SK-N-SH treated with all-trans-retinoic acid at 6 μM for 48 hours (cell line): ENCODE data around the gene ABCC10.

Experiments
- ATAC-seq: fragments of 200-7000 bp; cut with Tn5 transposase; 3 replicates; pipeline ENCODE4 v1.9.1; 2020; ENCODE audit warnings: mild to moderate bottlenecking, moderate library complexity
- ARNTL ChIP-seq: fragments of 450-650 bp; formaldehyde crosslinking; IDR thresholded peaks from 2 replicates; pipeline ENCODE4 v1.5.0; 2020; ENCODE audit warnings: low read depth, mild to moderate bottlenecking, moderate library complexity, borderline replicate concordance
- BACH2 ChIP-seq: fragments of 250-450 bp; sonication (Bioruptor Pico); IDR thresholded peaks from 2 replicates; pipeline ENCODE4 v1.9.0; 2021; ENCODE audit warnings: mild to moderate bottlenecking, borderline replicate concordance
- CSDC2 ChIP-seq: fragments of 250-450 bp; sonication (Bioruptor Pico); IDR thresholded peaks from 2 replicates; pipeline ENCODE4 v1.5.0; 2020; ENCODE audit warnings: mild to moderate bottlenecking, moderate library complexity
- CSRNP3 ChIP-seq: fragments of 250-450 bp; sonication (Bioruptor Pico); IDR thresholded peaks from 2 replicates; pipeline ENCODE4 v1.5.1; 2021; ENCODE audit warnings: mild to moderate bottlenecking, moderate library complexity
- ESRRG ChIP-seq: fragments of 250-450 bp; sonication (Bioruptor Pico); IDR thresholded peaks from 2 replicates; pipeline ENCODE4 v1.6.1; 2021; ENCODE audit warnings: mild to moderate bottlenecking
- GLIS3 ChIP-seq: fragments of 250-450 bp; sonication (Bioruptor Pico); IDR thresholded peaks from 2 replicates; pipeline ENCODE4 v1.5.0; 2020; ENCODE audit warnings: mild to moderate bottlenecking, moderate library complexity
- ISL1 ChIP-seq: fragments of 250-450 bp; sonication (Bioruptor Pico); IDR thresholded peaks from 2 replicates; pipeline ENCODE4 v2.1.2; 2022; ENCODE audit warnings: mild to moderate bottlenecking, moderate library complexity
- OSR1 ChIP-seq: fragments of 250-450 bp; sonication (Bioruptor Pico); IDR thresholded peaks from 2 replicates; pipeline ENCODE4 v1.8.0; 2022; ENCODE audit warnings: moderate library complexity, mild to moderate bottlenecking, inconsistent platforms
- PATZ1 ChIP-seq: fragments of 250-450 bp; sonication (Bioruptor Pico); IDR thresholded peaks from 2 replicates; pipeline ENCODE4 v1.8.0; 2020; ENCODE audit warnings: mild to moderate bottlenecking, moderate library complexity, borderline replicate concordance
- PPARA ChIP-seq: fragments of 250-450 bp; sonication (Bioruptor Pico); IDR thresholded peaks from 2 replicates; pipeline ENCODE4 v1.5.0; 2020; ENCODE audit warnings: mild to moderate bottlenecking, borderline replicate concordance
- RARB ChIP-seq: fragments of 250-450 bp; sonication (Bioruptor Pico); IDR thresholded peaks from 2 replicates; pipeline ENCODE4 v1.8.0; 2021; ENCODE audit warnings: mild to moderate bottlenecking, moderate library complexity
- SNAI2 ChIP-seq: fragments of 250-450 bp; sonication (Bioruptor Pico); IDR thresholded peaks from 2 replicates; pipeline ENCODE4 v1.5.0; 2020; ENCODE audit warnings: mild to moderate bottlenecking, moderate library complexity
- TCF4 ChIP-seq: fragments of 250-450 bp; sonication (Bioruptor Pico); IDR thresholded peaks from 2 replicates; pipeline ENCODE4 v1.8.0; 2021; ENCODE audit warnings: mild to moderate bottlenecking, moderate library complexity, borderline replicate concordance
- ZFP3 ChIP-seq: fragments of 250-450 bp; sonication (Bioruptor Pico); IDR thresholded peaks from 2 replicates; pipeline ENCODE4 v1.5.0; 2020; ENCODE audit warnings: mild to moderate bottlenecking, moderate library complexity
- ZFP30 ChIP-seq: fragments of 450-650 bp; formaldehyde crosslinking; IDR thresholded peaks from 2 replicates; pipeline ENCODE4 v1.5.0; 2022; ENCODE audit warnings: mild to moderate bottlenecking, moderate library complexity
- ZNF565 ChIP-seq: fragments of 450-650 bp; formaldehyde crosslinking; conservative IDR thresholded peaks from 2 replicates; pipeline ENCODE4 v1.5.0; 2020; ENCODE audit warnings: low read depth, mild to moderate bottlenecking, moderate library complexity
- ZNF70 ChIP-seq: fragments of 450-650 bp; formaldehyde crosslinking; IDR thresholded peaks from 2 replicates; pipeline ENCODE4 v1.5.0; 2020; ENCODE audit warnings: mild to moderate bottlenecking, moderate library complexity
- ZNF8 ChIP-seq: fragments of 450-650 bp; formaldehyde crosslinking; IDR thresholded peaks from 2 replicates; pipeline ENCODE4 v1.5.0; 2020; ENCODE audit warnings: mild to moderate bottlenecking, moderate library complexity
- TF ChIP-seq, protein P1 (sequence below): fragments of 250-450 bp; sonication (Bioruptor Pico); IDR thresholded peaks from 2 replicates; pipeline ENCODE4 v1.5.0; 2020; ENCODE audit warnings: mild to moderate bottlenecking, moderate library complexity
- TF ChIP-seq, protein P2 (sequence below): fragments of 250-450 bp; sonication (Bioruptor Pico); IDR thresholded peaks from 2 replicates; pipeline ENCODE4 v1.8.0; 2021; ENCODE audit warnings: low read depth, mild to moderate bottlenecking, moderate library complexity, borderline replicate concordance
- TF ChIP-seq, protein P3 (sequence below): fragments of 250-450 bp; sonication (Bioruptor Pico); IDR thresholded peaks from 2 replicates; pipeline ENCODE4 v1.5.1; 2020; ENCODE audit warnings: low read depth, mild to moderate bottlenecking, moderate library complexity

ABCC10 gene

DNA sequence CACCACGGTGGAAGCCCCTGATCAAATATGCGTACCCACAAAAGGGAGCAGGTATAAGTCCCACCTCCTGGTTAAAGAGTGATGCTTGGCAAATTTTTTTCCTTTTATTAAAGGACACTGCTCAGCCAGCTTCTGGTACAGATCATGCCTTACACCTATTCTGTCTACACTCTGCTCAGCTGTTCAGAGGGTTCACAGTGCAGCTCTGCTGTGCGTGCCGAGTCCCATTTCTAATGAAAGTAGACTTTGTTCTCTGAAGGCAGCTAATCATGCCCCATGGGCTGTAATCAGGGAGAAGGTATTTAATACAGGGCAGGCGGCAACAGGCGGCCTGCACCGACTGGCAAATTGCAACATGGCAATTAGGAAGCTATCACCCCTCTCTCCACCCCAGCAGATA, 66.5 kb downstream of the ABCC10 start (continued):
- TF ChIP-seq, protein P1, sequence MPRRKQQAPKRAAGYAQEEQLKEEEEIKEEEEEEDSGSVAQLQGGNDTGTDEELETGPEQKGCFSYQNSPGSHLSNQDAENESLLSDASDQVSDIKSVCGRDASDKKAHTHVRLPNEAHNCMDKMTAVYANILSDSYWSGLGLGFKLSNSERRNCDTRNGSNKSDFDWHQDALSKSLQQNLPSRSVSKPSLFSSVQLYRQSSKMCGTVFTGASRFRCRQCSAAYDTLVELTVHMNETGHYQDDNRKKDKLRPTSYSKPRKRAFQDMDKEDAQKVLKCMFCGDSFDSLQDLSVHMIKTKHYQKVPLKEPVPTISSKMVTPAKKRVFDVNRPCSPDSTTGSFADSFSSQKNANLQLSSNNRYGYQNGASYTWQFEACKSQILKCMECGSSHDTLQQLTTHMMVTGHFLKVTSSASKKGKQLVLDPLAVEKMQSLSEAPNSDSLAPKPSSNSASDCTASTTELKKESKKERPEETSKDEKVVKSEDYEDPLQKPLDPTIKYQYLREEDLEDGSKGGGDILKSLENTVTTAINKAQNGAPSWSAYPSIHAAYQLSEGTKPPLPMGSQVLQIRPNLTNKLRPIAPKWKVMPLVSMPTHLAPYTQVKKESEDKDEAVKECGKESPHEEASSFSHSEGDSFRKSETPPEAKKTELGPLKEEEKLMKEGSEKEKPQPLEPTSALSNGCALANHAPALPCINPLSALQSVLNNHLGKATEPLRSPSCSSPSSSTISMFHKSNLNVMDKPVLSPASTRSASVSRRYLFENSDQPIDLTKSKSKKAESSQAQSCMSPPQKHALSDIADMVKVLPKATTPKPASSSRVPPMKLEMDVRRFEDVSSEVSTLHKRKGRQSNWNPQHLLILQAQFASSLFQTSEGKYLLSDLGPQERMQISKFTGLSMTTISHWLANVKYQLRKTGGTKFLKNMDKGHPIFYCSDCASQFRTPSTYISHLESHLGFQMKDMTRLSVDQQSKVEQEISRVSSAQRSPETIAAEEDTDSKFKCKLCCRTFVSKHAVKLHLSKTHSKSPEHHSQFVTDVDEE (CRISPR knock-in tag): no peak

GRCh38 chr6:43494321-43494720, 67.0 kb downstream of the ABCC10 start:
- no peak for ATAC-seq
- TF ChIP-seq GLIS3 (CRISPR knock-in tag) (no peak), ZNF565 (no peak), ZNF70 (CRISPR knock-in tag) (no peak), TCF4 (CRISPR knock-in tag) (no peak), ISL1 (no peak), PPARA (CRISPR knock-in tag) (no peak), PATZ1 (CRISPR knock-in tag) (no peak)
- TF ChIP-seq, protein P2, sequence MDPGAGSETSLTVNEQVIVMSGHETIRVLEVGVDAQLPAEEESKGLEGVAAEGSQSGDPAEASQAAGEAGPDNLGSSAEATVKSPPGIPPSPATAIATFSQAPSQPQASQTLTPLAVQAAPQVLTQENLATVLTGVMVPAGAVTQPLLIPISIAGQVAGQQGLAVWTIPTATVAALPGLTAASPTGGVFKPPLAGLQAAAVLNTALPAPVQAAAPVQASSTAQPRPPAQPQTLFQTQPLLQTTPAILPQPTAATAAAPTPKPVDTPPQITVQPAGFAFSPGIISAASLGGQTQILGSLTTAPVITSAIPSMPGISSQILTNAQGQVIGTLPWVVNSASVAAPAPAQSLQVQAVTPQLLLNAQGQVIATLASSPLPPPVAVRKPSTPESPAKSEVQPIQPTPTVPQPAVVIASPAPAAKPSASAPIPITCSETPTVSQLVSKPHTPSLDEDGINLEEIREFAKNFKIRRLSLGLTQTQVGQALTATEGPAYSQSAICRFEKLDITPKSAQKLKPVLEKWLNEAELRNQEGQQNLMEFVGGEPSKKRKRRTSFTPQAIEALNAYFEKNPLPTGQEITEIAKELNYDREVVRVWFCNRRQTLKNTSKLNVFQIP (CRISPR knock-in tag): no peak
- TF ChIP-seq, protein P3, sequence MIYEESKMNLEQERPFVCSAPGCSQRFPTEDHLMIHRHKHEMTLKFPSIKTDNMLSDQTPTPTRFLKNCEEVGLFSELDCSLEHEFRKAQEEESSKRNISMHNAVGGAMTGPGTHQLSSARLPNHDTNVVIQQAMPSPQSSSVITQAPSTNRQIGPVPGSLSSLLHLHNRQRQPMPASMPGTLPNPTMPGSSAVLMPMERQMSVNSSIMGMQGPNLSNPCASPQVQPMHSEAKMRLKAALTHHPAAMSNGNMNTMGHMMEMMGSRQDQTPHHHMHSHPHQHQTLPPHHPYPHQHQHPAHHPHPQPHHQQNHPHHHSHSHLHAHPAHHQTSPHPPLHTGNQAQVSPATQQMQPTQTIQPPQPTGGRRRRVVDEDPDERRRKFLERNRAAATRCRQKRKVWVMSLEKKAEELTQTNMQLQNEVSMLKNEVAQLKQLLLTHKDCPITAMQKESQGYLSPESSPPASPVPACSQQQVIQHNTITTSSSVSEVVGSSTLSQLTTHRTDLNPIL: no peak

DNA sequence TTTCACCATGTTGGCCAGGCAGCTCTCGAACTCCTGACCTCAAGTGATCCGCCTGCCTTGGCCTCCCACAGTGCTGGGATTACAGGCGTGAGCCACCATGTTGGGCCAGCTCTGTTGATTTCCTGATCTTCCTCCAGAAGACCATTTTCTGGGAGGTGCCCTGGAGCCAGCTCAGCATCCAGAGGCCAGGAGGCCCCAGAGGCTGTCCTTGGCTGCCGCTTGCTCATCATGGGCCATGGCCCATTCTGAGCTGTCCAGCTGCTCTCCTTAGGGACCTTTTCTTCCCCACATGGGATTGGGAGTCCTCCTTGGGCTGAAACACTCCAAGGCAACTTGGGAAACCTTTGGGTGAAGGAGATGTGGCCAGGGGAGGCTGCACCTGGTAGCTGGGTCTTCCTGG, 67.4 kb downstream of the ABCC10 start:
- no peak for ATAC-seq
- TF ChIP-seq BACH2 (CRISPR knock-in tag) (no peak), ZFP30 (CRISPR knock-in tag) (no peak), ZNF565 (no peak), RARB (CRISPR knock-in tag) (no peak), CSRNP3 (CRISPR knock-in tag) (no peak), ZFP3 (CRISPR knock-in tag) (no peak), OSR1 (CRISPR knock-in tag) (no peak), ISL1 (no peak), ZNF8 (CRISPR knock-in tag) (no peak), SNAI2 (CRISPR knock-in tag) (no peak), PPARA (CRISPR knock-in tag) (no peak), GLIS3 (CRISPR knock-in tag) (no peak), ESRRG (CRISPR knock-in tag) (no peak), ARNTL (CRISPR knock-in tag) (no peak), CSDC2 (CRISPR knock-in tag) (no peak), ZNF70 (CRISPR knock-in tag) (no peak), PATZ1 (CRISPR knock-in tag) (no peak)
- TF ChIP-seq, protein P3: no peak
- TF ChIP-seq, protein P2 (CRISPR knock-in tag): no peak
